ENCODE measurements around the gene SLC25A22. TPM values are rescaled to one million over a fixed set of nuclear protein-coding genes. Genes with fewer than 3 reads are reported as not detected.

Gene SLC25A22
- total and polyA plus RNA-seq, 9 of the 15 experiments (the other 6 are each of a cell fraction or from before 2014, with no cell fraction given), result 0.41 to 55.4 (median 11.4) TPM

DNA sequence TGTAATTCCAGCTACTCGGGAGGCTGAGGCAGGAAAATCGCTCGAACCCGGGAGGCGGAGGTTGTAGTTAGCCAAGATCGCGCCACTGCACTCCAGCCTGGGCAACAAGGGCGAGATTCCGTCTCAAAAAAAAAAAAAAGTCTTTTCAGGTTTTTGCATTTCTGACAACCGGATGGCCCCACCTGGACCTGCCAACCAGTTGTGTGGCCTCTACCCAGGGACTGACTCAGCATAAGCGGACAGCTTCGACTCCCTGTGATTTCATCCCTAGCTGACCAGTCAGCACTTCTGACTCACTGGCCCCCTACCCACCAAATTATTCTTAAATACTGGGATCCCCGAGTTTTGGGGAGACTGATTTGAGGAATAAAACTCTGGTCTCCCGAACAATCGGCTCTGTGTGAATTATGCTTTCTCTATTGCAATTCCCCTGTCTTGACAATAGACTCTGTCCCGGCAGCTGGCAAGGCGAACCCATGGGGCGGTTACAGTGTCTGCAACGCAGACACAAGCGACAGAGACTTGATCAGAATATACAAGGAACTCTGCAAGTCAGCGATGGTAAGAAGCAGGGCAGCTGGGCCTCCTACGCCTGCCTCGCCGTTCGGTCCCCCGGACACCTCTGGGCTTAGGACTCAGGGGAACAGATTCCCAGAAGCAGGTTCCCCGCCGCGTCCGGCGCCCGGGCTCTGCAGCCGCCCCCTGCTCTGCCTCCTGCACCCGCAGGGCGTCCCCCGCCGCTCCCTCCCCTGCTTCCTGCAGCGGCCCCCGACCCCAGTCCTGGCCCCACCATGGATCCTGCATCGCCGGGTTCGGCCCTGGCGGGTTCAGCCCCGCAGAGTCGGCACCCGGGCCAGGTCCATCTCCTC lies 51.6 kb downstream of the SLC25A22 start (continued):
- TF ChIP-seq HIVEP1 (CRISPR knock-in tag; IDR thresholded peaks at IDR 0.05) (no peak), NONO (IDR thresholded peaks at IDR 0.05; ENCODE audit: low read depth in 2 of 2, low read length in 1 of 2) (no peak), RFX5 (IDR thresholded peaks at IDR 0.05; ENCODE audit: low read depth, low read length) (no peak), RBM17 (IDR thresholded peaks at IDR 0.05; ENCODE audit: borderline replicate concordance, low read depth, low read length) (no peak), BRD9 (IDR thresholded peaks at IDR 0.05; ENCODE audit: low read depth, partially characterized antibody) (no peak), SRSF3 (IDR thresholded peaks at IDR 0.05; ENCODE audit: insufficient read depth, low read length) (no peak), PCBP1 (IDR thresholded peaks at IDR 0.05; ENCODE audit: low read depth, low read length, poor library complexity, severe bottlenecking) (peak; percentile 44), PML (IDR thresholded peaks at IDR 0.05; ENCODE audit: low read length) (0 out of 2 replicates have a peak, but pooled peaks have one; percentile 2), MAFF (IDR thresholded peaks at IDR 0.05; ENCODE audit: low read length) (peak; percentile 61; the same call in 1 of the 2 replicates), RBM25 (IDR thresholded peaks at IDR 0.05; ENCODE audit: low read depth, low read length, severe bottlenecking) (no peak), C11orf30 (IDR thresholded peaks at IDR 0.05; ENCODE audit: low read depth) (peak; percentile 94), EGR1 (conservative IDR thresholded peaks at IDR 0.05) (peak; percentile 12; the same call in 1 of the 2 replicates), RUNX1 (IDR thresholded peaks at IDR 0.05; ENCODE audit: low read depth) (no peak), MAFK (IDR thresholded peaks at IDR 0.05; ENCODE audit: low read length) (peak; percentile 71), NEUROD1 (IDR thresholded peaks at IDR 0.05; ENCODE audit: borderline replicate concordance, low read depth, low read length, partially characterized antibody) (no peak), MAFG (tag; conservative IDR thresholded peaks at IDR 0.05) (peak; percentile 64), NFE2 (IDR thresholded peaks at IDR 0.05; ENCODE audit: low read depth) (peak; percentile 64), STAT5A (IDR thresholded peaks at IDR 0.05; ENCODE audit: borderline replicate concordance, low read length) (no peak)
- TF ChIP-seq, protein P1, sequence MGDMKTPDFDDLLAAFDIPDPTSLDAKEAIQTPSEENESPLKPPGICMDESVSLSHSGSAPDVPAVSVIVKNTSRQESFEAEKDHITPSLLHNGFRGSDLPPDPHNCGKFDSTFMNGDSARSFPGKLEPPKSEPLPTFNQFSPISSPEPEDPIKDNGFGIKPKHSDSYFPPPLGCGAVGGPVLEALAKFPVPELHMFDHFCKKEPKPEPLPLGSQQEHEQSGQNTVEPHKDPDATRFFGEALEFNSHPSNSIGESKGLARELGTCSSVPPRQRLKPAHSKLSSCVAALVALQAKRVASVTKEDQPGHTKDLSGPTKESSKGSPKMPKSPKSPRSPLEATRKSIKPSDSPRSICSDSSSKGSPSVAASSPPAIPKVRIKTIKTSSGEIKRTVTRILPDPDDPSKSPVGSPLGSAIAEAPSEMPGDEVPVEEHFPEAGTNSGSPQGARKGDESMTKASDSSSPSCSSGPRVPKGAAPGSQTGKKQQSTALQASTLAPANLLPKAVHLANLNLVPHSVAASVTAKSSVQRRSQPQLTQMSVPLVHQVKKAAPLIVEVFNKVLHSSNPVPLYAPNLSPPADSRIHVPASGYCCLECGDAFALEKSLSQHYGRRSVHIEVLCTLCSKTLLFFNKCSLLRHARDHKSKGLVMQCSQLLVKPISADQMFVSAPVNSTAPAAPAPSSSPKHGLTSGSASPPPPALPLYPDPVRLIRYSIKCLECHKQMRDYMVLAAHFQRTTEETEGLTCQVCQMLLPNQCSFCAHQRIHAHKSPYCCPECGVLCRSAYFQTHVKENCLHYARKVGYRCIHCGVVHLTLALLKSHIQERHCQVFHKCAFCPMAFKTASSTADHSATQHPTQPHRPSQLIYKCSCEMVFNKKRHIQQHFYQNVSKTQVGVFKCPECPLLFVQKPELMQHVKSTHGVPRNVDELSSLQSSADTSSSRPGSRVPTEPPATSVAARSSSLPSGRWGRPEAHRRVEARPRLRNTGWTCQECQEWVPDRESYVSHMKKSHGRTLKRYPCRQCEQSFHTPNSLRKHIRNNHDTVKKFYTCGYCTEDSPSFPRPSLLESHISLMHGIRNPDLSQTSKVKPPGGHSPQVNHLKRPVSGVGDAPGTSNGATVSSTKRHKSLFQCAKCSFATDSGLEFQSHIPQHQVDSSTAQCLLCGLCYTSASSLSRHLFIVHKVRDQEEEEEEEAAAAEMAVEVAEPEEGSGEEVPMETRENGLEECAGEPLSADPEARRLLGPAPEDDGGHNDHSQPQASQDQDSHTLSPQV (IDR thresholded peaks at IDR 0.05), result 0 out of 2 replicates have a peak, but pooled peaks have one; percentile 14

Data from K562 (cell line).